Measurements from ENCODE around the gene FAM47B.

Gene FAM47B

DNA sequence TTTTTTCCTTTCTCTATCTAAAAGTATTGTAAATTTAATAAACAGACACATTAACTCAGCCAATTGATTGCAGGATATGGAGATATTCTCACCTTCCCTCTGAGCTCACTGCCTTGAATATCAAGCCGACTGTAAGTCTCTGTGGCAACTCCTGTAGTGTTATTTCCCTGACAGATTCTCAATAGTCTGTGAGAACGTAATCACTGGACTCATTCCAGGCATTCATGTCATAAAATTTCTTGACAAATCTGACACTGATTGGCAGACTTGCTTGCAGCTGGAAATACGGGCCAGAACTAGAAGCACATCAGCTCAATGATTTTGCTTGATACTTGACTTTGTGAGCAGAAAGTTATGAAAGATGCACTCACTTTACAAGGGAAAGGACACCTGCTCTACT is 29.6 kb downstream of the FAM47B start:
- DNase-seq (ENCODE audit: low read depth), result no peak
- TF ChIP-seq, protein P1, sequence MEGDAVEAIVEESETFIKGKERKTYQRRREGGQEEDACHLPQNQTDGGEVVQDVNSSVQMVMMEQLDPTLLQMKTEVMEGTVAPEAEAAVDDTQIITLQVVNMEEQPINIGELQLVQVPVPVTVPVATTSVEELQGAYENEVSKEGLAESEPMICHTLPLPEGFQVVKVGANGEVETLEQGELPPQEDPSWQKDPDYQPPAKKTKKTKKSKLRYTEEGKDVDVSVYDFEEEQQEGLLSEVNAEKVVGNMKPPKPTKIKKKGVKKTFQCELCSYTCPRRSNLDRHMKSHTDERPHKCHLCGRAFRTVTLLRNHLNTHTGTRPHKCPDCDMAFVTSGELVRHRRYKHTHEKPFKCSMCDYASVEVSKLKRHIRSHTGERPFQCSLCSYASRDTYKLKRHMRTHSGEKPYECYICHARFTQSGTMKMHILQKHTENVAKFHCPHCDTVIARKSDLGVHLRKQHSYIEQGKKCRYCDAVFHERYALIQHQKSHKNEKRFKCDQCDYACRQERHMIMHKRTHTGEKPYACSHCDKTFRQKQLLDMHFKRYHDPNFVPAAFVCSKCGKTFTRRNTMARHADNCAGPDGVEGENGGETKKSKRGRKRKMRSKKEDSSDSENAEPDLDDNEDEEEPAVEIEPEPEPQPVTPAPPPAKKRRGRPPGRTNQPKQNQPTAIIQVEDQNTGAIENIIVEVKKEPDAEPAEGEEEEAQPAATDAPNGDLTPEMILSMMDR (conservative IDR thresholded peaks at IDR 0.05; ENCODE audit: low read depth, low read length), result no peak
- no peak overlapping the region for H3K4me3 ChIP-seq (ENCODE audit: low read depth, low read length)

DNA sequence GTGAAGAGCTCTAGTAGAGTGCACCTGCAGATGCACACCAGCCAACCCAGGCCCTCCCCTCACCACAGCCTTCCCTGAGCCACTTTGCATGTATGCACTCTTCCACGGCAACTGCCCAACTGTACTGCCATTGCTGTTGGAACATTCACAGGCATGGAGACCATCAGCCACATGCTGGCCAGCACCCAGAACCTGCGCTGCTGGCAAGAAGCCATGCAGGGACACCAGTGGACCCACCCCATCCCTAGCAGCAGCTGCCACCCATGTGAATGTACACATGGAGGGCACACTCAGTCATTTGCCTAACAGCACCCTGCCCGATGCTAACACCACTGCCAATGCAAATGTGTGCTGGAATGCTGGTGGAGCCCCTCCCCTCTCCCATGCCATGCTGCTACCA is 35.6 kb downstream of the FAM47B start:
- H3K4me3 ChIP-seq (ENCODE audit: low read depth, low read length), result no peak overlapping the region
- no peak for DNase-seq (ENCODE audit: low read depth)
- TF ChIP-seq, protein P1 (conservative IDR thresholded peaks at IDR 0.05; ENCODE audit: low read depth, low read length), result no peak

DNA sequence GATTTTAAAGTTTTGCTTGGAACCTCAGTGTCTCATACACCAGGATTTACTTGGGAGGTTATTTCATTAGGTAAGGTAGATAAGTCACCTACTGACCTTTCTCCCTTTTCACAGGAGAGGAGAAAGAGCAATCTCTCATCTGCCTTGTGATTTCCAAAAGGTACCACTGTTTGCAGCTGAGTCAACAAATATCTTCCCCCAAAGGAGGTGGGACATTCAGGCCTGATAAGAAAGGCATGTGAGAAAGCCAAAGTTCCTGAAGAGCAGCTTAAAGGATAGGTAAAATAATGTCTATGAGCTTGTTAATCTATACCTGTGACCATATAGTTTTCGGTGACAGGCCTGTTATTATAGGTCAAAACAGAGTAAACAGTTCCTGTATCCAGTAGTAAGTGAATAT is 45.0 kb downstream of the FAM47B start:
- H3K4me3 ChIP-seq (ENCODE audit: low read depth, low read length), result no peak overlapping the region
- TF ChIP-seq, protein P1 (conservative IDR thresholded peaks at IDR 0.05; ENCODE audit: low read depth, low read length), result no peak
- no peak for DNase-seq (ENCODE audit: low read depth)
